ENCODE data around the gene CUTA. TPM values are rescaled to one million over a fixed set of nuclear protein-coding genes. Genes with fewer than 3 reads are reported as not detected.

CUTA gene
- total and polyA plus RNA-seq, 5 donors from 2014 or later = 202 to 529 (median 476) TPM

DNA sequence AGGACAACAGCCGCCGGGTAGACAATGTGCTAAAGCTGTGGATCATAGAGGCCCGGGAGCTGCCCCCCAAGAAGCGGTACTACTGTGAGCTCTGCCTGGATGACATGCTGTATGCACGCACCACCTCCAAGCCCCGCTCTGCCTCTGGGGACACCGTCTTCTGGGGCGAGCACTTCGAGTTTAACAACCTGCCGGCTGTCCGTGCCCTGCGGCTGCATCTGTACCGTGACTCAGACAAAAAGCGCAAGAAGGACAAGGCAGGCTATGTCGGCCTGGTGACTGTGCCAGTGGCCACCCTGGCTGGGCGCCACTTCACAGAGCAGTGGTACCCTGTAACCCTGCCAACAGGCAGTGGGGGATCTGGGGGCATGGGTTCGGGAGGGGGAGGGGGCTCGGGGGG, 19.8 kb upstream of the CUTA start:
- peaks cover 4 to 19% (median 13%) of the 10 kb centered on the region in 4 donors for H3K4me1 Mint-ChIP-seq
- Histone ChIP-seq H3K27ac (ENCODE audit: insufficient read depth, low read length, poor library complexity, severe bottlenecking) (no peak overlapping the region), H3K9me3 (ENCODE audit: control insufficient read depth in 2 of 2, low read length in 2 of 2) (no peaks in the 10 kb centered on the region), H3K36me3 (ENCODE audit: control insufficient read depth, insufficient read depth, low read length) (peaks cover 54% of the 10 kb centered on the region), H3K27me3 (ENCODE audit: control insufficient read depth, insufficient read depth, low read length) (no peaks in the 10 kb centered on the region), H3K4me1 (ENCODE audit: control insufficient read depth, insufficient read depth, low read length, poor library complexity, severe bottlenecking) (peaks cover under 1% of the 10 kb centered on the region), H3K4me3 (ENCODE audit: low read depth, low read length) (no peak overlapping the region)
- ATAC-seq (ENCODE audit: low read depth in 2 of 2) (no peak), DNase-seq (no peak)
- no peak overlapping the region for H3K4me3 Mint-ChIP-seq
- H3K36me3 Mint-ChIP-seq = peaks cover 46% of the 10 kb centered on the region
- peak overlapping the region in 1 of 3 donors; percentile 56 for H3K27ac Mint-ChIP-seq
- H3K27me3 Mint-ChIP-seq = no peaks in the 10 kb centered on the region
- no peaks in the 10 kb centered on the region for H3K9me3 Mint-ChIP-seq

DNA sequence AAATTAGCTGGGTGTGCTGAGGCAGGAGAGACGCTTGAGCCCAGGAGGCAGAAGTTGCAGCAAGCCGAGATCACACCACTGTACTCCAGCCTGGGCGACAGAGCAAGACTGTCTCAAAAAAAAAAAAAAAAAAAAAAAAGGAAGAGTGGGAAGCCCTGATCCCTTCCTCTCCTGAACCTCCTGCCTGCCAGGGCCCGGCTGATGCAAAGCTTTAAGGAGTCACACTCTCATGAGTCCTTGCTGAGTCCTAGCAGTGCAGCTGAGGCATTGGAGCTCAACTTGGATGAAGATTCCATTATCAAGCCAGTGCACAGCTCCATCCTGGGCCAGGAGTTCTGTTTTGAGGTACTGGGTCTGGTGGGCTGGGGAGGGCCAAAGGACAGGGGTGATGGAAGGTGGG, 17.1 kb upstream of the CUTA start:
- peaks cover 36% of the 10 kb centered on the region for H3K36me3 ChIP-seq (ENCODE audit: control insufficient read depth, insufficient read depth, low read length)
- H3K27ac ChIP-seq (ENCODE audit: insufficient read depth, low read length, poor library complexity, severe bottlenecking) = no peak overlapping the region
- no peaks in the 10 kb centered on the region for H3K27me3 ChIP-seq (ENCODE audit: control insufficient read depth, insufficient read depth, low read length)
- Mint-ChIP-seq H3K4me3 (no peak overlapping the region), H3K36me3 (peaks cover 47% of the 10 kb centered on the region), H3K27ac (no peak overlapping the region), H3K9me3 (no peaks in the 10 kb centered on the region), H3K27me3 (no peaks in the 10 kb centered on the region), H3K4me1 (peaks cover 12 to 42% (median 29%) of the 10 kb centered on the region in 4 donors)
- no peak overlapping the region for H3K4me3 ChIP-seq (ENCODE audit: low read depth, low read length)
- ATAC-seq (ENCODE audit: low read depth in 2 of 2) (no peak), DNase-seq (no peak)
- H3K4me1 ChIP-seq (ENCODE audit: control insufficient read depth, insufficient read depth, low read length, poor library complexity, severe bottlenecking) = peaks cover 27% of the 10 kb centered on the region
- H3K9me3 ChIP-seq (ENCODE audit: control insufficient read depth in 2 of 2, low read length in 2 of 2) = no peaks in the 10 kb centered on the region

DNA sequence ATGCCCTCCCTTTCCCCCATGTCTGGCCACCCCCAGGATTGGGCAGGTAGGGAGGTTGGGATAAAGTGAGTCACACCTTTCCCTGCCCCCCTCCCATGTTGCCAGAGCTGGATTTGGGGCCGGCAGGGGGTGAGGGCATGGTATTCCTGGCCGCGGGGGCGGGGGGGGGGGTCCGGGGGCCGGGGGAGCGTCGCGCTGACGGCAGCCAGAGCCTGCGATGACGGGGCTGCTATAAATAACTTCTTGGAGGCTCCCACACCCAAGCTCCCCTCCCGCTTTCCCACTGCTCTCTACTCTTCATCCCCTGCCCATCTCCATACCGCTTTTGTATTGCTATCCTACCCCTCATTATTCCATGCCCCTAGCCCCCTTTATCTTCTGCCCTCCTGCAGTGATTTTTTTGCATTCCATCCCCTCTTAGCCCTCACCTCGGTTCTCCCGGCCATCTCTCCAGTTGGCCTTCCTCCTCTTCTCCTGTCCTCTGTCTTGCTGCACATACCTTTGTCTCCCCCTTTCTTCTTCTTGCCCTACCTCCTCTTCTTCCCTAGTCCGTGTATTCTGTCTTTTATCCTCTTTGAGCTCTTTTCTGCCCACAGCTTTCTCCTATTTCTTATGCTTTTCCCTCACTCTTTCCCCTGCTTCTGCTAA, 15.8 kb upstream of the CUTA start:
- Histone ChIP-seq H3K27me3 (ENCODE audit: control insufficient read depth, insufficient read depth, low read length) (no peaks in the 10 kb centered on the region), H3K4me3 (ENCODE audit: low read depth, low read length) (no peak overlapping the region), H3K36me3 (ENCODE audit: control insufficient read depth, insufficient read depth, low read length) (peaks cover 33% of the 10 kb centered on the region), H3K9me3 (ENCODE audit: control insufficient read depth in 2 of 2, low read length in 2 of 2) (no peaks in the 10 kb centered on the region), H3K27ac (ENCODE audit: insufficient read depth, low read length, poor library complexity, severe bottlenecking) (no peak overlapping the region), H3K4me1 (ENCODE audit: control insufficient read depth, insufficient read depth, low read length, poor library complexity, severe bottlenecking) (peaks cover 40% of the 10 kb centered on the region)
- H3K27me3 Mint-ChIP-seq = peaks cover 3% of the 10 kb centered on the region
- H3K4me3 Mint-ChIP-seq = peak overlapping the region in 3 of 4 donors; percentile 12 to 82 (median 78)
- H3K4me1 Mint-ChIP-seq = peaks cover 14 to 51% (median 37%) of the 10 kb centered on the region in 4 donors
- H3K36me3 Mint-ChIP-seq = peaks cover 38% of the 10 kb centered on the region
- H3K9me3 Mint-ChIP-seq = no peaks in the 10 kb centered on the region
- DNase-seq (no peak), ATAC-seq (ENCODE audit: low read depth in 2 of 2) (no peak)
- H3K27ac Mint-ChIP-seq = peak overlapping the region in 2 of 3 donors; percentile 29 to 45

GRCh38 chr6:33433001-33433543, 15.2 kb upstream of the CUTA start:
- DNase-seq (no peak), ATAC-seq (ENCODE audit: low read depth in 2 of 2) (no peak)
- peaks cover 14 to 57% (median 42%) of the 10 kb centered on the region in 4 donors for H3K4me1 Mint-ChIP-seq
- no peaks in the 10 kb centered on the region for H3K9me3 Mint-ChIP-seq
- Histone ChIP-seq H3K4me3 (ENCODE audit: low read depth, low read length) (no peak overlapping the region), H3K27me3 (ENCODE audit: control insufficient read depth, insufficient read depth, low read length) (no peaks in the 10 kb centered on the region), H3K4me1 (ENCODE audit: control insufficient read depth, insufficient read depth, low read length, poor library complexity, severe bottlenecking) (peaks cover 46% of the 10 kb centered on the region), H3K36me3 (ENCODE audit: control insufficient read depth, insufficient read depth, low read length) (peaks cover 29% of the 10 kb centered on the region), H3K9me3 (ENCODE audit: control insufficient read depth in 2 of 2, low read length in 2 of 2) (no peaks in the 10 kb centered on the region), H3K27ac (ENCODE audit: insufficient read depth, low read length, poor library complexity, severe bottlenecking) (no peak overlapping the region)
- peaks cover 32% of the 10 kb centered on the region for H3K36me3 Mint-ChIP-seq
- H3K27ac Mint-ChIP-seq = peak overlapping the region in 2 of 3 donors; percentile 67 to 94
- H3K4me3 Mint-ChIP-seq = peak overlapping the region; percentile 56 to 84 (median 82)
- peaks cover 6% of the 10 kb centered on the region for H3K27me3 Mint-ChIP-seq

DNA sequence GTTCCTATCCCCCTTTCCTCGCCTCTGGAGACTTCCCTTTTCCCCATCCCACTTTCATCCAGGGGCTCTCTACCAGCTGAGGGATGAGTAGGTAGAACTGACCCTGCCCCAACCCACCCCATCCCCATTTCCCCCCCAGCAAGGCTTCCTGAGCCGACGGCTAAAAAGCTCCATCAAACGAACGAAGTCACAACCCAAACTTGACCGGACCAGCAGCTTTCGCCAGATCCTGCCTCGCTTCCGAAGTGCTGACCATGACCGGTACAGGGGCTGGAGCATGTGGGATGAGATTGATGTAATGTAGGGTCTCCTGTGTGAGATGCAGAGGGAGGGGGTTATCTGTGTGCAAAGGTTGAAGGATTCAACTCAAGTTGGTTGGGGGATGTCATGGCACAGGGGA, 14.6 kb upstream of the CUTA start:
- peaks cover 14 to 57% (median 42%) of the 10 kb centered on the region in 4 donors for H3K4me1 Mint-ChIP-seq

GRCh38 chr6:33431880-33432541, 14.1 kb upstream of the CUTA start:
- H3K27ac ChIP-seq (ENCODE audit: insufficient read depth, low read length, poor library complexity, severe bottlenecking) = peak overlapping the region; percentile 90
- peaks cover 52% of the 10 kb centered on the region for H3K4me1 ChIP-seq (ENCODE audit: control insufficient read depth, insufficient read depth, low read length, poor library complexity, severe bottlenecking)
- H3K4me3 ChIP-seq (ENCODE audit: low read depth, low read length) = no peak overlapping the region
- DNase-seq (no peak), ATAC-seq (ENCODE audit: low read depth in 2 of 2) (no peak)
- H3K4me1 Mint-ChIP-seq = peaks cover 14 to 62% (median 44%) of the 10 kb centered on the region in 4 donors
- peaks cover 19% of the 10 kb centered on the region for H3K36me3 ChIP-seq (ENCODE audit: control insufficient read depth, insufficient read depth, low read length)
- H3K27me3 Mint-ChIP-seq = peaks cover 9% of the 10 kb centered on the region
- peak overlapping the region; percentile 52 to 92 (median 78) for H3K4me3 Mint-ChIP-seq
- peaks cover 26% of the 10 kb centered on the region for H3K36me3 Mint-ChIP-seq
- H3K27me3 ChIP-seq (ENCODE audit: control insufficient read depth, insufficient read depth, low read length) = no peaks in the 10 kb centered on the region
- no peaks in the 10 kb centered on the region for H3K9me3 ChIP-seq (ENCODE audit: control insufficient read depth in 2 of 2, low read length in 2 of 2)
- H3K27ac Mint-ChIP-seq = peak overlapping the region; percentile 43 to 94 (median 67)
- no peaks in the 10 kb centered on the region for H3K9me3 Mint-ChIP-seq

More for the DNA sequence above, 14.6 kb upstream of the CUTA start:
- Histone ChIP-seq H3K36me3 (ENCODE audit: control insufficient read depth, insufficient read depth, low read length) (peaks cover 24% of the 10 kb centered on the region), H3K9me3 (ENCODE audit: control insufficient read depth in 2 of 2, low read length in 2 of 2) (no peaks in the 10 kb centered on the region), H3K4me1 (ENCODE audit: control insufficient read depth, insufficient read depth, low read length, poor library complexity, severe bottlenecking) (peaks cover 47% of the 10 kb centered on the region), H3K4me3 (ENCODE audit: low read depth, low read length) (no peak overlapping the region), H3K27me3 (ENCODE audit: control insufficient read depth, insufficient read depth, low read length) (no peaks in the 10 kb centered on the region), H3K27ac (ENCODE audit: insufficient read depth, low read length, poor library complexity, severe bottlenecking) (no peak overlapping the region)
- ATAC-seq (ENCODE audit: low read depth in 2 of 2) (no peak), DNase-seq (no peak)
- peak overlapping the region; percentile 56 to 92 (median 83) for H3K4me3 Mint-ChIP-seq
- peak overlapping the region in 2 of 3 donors; percentile 67 to 94 for H3K27ac Mint-ChIP-seq
- H3K27me3 Mint-ChIP-seq = peaks cover 6% of the 10 kb centered on the region
- no peaks in the 10 kb centered on the region for H3K9me3 Mint-ChIP-seq
- peaks cover 29% of the 10 kb centered on the region for H3K36me3 Mint-ChIP-seq

DNA sequence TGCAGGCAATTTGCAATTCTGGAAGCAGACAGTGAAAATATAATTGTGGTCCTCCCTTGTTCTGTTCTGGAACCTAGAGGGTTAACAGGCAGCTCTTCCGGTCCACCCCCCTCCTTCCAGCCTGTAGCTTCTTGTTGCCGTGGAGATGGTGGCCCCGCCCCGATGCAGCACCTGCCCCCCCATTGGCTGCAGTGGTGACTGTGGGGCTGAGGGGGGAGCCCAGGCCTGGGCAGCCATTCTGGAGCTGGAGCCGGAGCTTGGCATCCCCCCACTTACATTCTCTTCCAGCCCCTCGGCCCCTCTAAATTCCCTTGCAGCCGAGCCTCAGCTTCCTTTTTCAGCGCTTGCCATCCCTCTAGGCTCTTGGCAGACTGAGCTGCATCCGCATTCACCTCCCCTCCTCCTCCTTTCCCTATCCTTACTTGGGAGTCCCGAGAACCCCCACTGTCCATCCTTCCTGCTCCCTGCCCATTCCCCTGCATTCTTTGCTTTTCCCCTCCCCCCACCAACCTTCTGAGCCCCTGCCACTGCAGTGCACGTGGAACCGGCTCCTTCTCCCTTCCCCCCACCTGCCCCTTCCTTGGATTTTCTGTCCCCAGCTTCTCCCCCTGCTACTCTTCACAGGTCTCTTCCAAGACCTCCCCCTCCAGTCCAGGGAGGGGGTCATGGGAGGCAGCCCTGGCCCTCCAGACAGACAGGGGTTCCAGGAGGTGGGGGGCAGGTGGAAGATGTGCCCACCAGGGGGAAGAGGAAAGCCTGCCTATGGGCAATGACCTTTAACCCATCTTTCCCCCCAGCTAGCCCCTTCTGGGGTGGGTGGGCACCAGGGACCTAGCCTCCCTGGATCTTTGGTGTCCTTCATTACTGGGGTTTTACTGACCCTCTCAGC, 13.3 kb upstream of the CUTA start:
- peaks cover 59% of the 10 kb centered on the region for H3K4me1 ChIP-seq (ENCODE audit: control insufficient read depth, insufficient read depth, low read length, poor library complexity, severe bottlenecking)
- Mint-ChIP-seq H3K36me3 (peaks cover 18% of the 10 kb centered on the region), H3K4me3 (peak overlapping the region; percentile 92 to 98 (median 94)), H3K4me1 (peaks cover 14 to 70% (median 49%) of the 10 kb centered on the region in 4 donors), H3K27ac (peak overlapping the region; percentile 92 to 98 (median 94)), H3K9me3 (no peaks in the 10 kb centered on the region), H3K27me3 (peaks cover 11% of the 10 kb centered on the region)
- no peaks in the 10 kb centered on the region for H3K27me3 ChIP-seq (ENCODE audit: control insufficient read depth, insufficient read depth, low read length)
- peak overlapping the region; percentile 87 for H3K4me3 ChIP-seq (ENCODE audit: low read depth, low read length)
- H3K9me3 ChIP-seq (ENCODE audit: control insufficient read depth in 2 of 2, low read length in 2 of 2) = no peaks in the 10 kb centered on the region
- ATAC-seq (ENCODE audit: low read depth in 2 of 2) (peak; percentile 72 to 75), DNase-seq (peak; percentile 82 to 93 (median 86))
- peak overlapping the region; percentile 90 for H3K27ac ChIP-seq (ENCODE audit: insufficient read depth, low read length, poor library complexity, severe bottlenecking)
- peaks cover 12% of the 10 kb centered on the region for H3K36me3 ChIP-seq (ENCODE audit: control insufficient read depth, insufficient read depth, low read length)

All from CD4-positive, CD25-positive, alpha-beta regulatory T cell (primary cell).